GM21423 (cell line): Measurements from ENCODE around the gene SEMA6A.

Experiments
- ATAC-seq: cut with Tn5 transposase; IDR thresholded peaks from one replicate; pipeline ENCODE4 v1.9.1; 2021; ENCODE audit warnings: mild to moderate bottlenecking, moderate library complexity; ENCODE audit not compliant: unreplicated experiment

The SEMA6A gene

DNA sequence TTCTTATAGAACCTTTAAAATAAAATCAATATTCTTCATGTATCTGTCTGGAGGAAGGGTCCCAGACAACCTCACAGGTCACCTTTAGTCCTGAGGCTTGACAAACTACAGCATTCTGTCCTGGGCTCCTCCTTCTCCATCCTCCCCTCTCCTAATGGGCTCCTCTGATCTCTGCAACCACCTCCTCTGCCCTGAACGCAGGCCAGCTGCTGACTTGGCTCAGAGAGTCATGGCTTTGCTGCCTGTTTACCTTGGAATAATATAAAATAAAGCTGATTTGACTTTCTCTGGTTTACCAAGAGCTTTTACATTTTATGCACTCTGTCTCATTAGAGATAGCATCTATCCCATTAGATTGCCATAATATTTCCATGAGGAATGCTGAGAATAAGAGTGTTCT lies 159.4 kb downstream of the SEMA6A start:
- ATAC-seq: no peak

DNA sequence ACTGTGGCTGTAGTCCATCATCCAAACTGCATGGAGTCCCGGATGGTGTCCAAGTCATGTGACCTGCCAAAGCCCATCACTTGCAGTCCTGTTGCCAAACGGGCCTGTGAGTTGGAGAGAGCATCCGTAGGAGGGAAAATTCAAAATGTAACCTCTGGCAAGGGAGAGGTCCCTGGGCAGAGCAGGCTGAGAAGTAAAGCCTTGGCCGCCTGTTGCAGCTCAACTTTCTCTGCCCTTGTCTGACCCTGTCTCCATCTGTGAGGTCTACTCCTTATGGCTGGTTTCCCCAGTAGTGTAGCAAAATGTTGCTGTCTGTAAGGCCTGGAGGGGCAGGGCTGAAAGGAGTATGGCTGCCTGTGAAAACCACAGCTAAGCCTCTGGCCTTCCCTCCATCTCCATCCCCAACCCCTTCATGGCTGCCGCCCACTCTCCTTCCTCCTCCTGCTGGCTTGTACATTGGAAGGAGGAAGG lies 163.5 kb downstream of the SEMA6A start:
- no peak for ATAC-seq

DNA sequence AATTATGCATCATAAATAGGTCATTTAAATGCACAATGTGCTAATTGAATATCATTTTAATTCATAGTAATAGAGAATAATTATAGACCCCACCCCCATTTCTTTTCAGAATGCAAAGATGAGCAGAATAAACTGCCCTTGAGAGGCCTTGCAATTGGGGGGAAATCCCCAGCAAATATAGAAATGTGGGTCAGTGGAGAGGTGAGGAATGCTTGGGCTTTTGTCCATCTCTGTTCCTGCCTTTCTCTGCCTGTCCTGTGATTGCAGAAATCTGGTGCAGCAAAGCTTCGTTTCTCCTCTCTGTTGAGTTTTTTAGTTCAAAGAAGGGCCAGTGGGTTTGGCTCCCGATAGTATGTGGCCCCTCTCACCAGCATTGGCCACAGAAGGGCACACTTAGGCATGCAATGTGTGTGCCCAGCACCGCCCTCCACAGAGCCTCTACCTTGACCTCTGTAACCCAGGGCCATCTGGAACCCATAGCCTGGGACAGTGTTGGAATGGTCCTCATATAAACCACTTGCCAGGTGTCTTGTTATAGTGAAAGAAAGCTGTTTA lies 164.2 kb downstream of the SEMA6A start:
- no peak for ATAC-seq

DNA sequence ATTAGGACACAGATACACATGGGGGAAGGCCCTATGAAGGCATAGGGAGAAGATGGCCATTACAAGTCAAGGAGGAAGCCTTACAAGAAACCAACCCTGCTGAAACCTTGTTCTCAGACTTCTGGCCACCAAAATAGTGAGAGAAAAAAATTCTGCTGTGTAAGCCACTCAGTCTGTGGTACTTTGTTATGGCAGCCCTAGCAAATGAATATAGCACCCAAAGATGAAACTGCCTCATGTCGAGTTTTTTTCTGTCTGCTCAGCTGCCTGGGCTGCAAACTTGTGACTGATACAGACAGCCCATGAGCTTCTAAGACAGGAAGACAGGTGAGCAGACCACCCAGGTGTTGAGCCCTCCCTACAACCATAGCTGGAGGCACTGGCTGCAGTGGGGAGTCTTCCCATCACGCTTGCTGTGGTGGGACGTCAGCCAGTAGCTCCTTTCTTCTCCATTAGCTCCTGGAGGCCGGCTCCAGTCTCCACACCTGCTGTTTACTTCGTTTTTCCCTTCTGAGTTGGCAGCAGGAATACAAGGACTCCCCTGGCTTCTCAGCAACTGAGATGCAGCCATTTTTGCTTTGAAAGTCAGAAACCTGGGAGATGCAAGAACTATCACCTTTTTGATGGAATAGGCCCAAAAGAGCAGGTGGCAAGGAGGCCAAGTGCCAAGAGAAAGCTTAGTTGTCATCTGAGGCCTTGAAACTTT lies 164.9 kb downstream of the SEMA6A start:
- no peak for ATAC-seq

DNA sequence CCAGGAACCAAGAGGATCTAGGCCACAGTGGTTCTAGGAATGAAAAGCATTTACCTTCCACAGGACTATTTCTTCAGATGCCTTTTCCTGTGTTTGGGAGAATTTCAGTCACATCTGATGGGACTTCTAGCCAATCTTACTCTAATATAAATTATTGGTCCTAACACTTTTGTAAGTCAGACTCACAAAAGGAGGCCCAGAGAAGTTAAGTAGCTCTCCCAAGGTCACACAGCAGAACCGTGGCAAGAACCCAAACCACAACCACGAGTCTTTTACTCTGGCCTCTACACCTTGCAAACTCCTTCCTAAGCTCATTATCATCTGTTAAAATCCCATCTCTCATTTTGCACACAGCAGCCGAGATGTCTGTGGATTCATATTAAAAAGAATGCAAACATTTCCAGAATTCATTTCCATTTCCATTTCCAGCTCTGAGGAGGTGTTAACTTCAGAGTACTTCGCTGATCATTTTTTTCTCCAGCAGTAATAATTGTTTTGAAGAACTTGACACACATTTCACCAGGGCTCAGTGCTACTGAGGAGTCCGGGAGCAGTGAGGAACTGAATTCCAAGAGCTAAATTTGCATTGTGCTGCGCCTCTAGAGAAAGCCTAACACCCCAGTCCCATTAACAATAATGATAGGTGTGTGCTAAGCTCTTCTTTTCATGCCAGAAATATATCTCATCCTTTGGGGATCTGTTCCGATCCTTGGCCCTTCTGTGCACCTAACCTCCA lies 168.1 kb downstream of the SEMA6A start:
- ATAC-seq: no peak

DNA sequence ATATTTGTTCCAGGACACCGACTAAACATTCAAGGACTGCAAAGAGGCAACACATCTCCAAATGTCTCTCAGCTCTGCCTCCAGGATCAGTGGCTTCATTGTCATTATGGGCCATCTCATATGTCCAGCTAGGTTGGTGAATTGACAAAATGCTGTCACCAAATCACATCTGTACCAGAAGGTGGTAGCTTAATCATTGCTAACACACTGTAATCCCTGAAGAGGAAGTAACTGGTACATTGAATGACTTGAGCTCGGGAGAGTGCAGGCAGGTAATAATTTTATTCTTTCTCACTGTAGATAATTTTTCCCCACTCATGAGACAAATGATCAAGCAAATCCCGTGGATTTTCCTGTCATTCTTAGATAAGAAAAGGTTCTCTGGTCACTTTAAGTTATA lies 169.8 kb downstream of the SEMA6A start:
- no peak for ATAC-seq

DNA sequence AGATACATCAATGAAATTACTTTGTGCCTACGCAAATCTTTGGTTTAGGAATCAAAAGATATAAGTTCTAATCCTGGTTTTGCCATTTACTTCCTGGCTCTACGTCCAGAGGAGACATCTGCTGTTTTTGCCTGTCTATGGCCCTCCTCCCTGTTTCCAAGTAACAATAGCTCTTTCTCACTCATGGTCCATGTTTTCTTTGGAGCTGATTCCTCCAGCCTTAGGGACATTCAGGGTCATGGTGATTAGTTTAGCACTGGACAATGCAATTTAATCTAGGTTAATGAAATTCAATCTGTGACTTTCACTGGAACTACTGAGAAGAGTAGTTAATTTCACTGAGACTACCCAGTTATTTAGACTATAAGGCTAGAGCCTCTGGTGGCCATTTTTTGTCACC lies 170.6 kb downstream of the SEMA6A start:
- no peak for ATAC-seq

DNA sequence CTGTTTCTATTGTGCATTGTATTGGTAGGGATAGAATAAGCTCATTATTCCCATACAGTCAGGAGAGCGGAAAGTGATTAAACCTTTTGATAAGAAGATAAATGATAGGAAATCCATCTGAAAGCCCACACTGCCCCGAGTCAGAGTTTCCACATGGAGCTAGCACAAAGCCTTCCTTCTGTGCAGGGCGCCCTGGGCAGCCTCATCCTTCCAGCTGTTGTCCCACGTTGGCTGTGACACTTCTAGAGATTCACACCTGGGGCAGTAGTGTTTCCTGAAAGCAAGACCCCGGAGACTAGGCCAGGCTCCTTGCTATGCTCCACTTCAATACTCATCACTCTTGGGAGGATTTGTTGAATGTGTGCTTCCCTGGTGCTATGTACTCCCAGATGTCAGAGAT lies 172.4 kb downstream of the SEMA6A start:
- no peak for ATAC-seq

DNA sequence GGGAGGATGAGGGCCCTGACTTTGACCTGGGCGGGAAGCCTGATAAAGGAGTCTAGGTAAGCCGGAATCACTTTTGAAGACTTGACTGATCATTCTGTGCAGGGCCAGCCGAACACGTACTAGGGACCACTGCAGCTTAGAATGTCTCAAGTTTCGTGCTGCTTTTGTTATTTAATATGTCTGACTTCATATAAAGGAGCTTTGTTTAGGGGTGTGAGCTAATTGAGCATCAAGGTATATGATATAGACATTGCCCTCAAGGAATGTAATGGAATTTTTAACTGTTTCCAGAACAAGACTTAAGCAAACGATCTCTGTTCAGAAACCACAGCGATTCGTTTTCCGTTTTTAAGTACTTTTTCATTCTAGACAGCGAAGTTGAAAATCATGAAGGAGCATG lies 173.0 kb downstream of the SEMA6A start:
- no peak for ATAC-seq

DNA sequence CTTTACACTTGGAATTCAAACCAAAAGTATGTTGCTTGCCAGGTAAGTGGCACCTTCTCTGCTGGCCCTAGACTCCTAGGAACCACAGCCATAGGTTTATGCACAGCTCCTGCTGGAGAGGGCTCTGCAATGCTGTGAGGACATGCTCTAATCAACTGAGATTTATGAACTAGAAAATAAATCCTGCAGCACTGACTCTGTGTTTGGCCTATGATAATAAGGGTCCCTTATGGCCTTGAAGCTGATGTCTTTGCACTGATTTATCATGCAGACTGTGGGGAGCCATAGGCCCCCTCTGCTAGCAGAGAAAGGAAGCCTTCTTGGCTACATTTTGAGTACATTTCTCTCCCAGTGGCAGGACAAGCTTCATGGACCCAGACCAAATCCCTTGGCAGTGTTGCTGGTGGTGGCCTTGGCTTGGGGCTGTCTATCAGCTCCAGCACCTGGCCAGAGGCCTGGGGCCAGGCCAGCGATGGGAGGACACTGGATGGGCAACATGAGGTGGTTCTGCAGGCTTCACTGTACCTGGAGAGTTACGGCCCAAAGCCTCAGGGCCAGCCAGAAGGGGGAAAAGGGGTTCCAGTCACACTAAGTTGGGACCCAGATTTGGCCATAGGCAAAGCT lies 178.0 kb downstream of the SEMA6A start:
- ATAC-seq: no peak

DNA sequence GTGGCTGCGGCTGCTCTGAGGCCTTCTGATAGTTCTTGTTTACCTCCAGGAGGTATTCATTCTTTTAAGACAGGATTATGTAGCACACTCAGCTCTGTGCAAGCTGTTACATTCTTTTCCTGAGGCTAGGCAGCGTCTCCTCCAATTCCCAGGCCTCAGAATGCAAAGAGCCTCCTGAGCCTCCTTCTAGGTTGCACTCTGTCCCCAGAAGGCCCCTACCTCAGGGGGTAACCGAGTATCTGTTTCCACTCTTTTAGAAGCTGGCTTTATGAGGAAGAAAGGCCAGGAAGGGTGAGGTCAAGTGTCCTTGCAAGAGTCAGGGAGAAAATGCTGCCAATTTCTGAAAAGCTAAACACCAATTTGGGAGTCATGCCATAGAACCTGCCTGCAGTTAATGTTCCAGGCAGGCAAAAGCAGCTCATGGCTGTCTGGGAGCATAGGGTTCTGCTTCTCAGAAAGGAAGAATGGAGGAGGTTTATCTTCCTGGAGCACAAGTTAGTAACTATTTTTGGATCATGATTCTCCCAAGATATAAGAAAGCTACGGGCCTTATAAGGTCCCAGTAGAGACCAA lies 178.9 kb downstream of the SEMA6A start:
- no peak for ATAC-seq

DNA sequence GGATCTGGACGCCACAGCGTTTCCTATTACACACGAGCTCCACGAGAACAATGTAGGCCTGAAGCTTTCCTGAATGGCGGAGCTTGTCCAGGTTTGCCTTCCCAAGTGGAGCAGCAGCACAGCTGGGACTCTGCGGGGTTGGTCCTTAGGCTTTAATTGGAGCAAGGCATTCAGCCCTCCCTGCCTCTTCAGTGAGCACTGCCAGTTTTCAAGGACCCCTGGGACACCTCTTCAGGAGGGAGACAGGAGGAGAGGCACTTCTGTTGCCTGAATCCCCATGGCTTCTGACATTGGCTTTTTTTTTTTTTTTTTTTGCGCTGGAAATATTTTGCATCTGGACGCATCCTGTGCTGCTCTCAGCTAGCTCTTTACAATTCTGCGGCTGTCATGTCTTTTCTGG lies 179.4 kb downstream of the SEMA6A start:
- ATAC-seq: no peak

DNA sequence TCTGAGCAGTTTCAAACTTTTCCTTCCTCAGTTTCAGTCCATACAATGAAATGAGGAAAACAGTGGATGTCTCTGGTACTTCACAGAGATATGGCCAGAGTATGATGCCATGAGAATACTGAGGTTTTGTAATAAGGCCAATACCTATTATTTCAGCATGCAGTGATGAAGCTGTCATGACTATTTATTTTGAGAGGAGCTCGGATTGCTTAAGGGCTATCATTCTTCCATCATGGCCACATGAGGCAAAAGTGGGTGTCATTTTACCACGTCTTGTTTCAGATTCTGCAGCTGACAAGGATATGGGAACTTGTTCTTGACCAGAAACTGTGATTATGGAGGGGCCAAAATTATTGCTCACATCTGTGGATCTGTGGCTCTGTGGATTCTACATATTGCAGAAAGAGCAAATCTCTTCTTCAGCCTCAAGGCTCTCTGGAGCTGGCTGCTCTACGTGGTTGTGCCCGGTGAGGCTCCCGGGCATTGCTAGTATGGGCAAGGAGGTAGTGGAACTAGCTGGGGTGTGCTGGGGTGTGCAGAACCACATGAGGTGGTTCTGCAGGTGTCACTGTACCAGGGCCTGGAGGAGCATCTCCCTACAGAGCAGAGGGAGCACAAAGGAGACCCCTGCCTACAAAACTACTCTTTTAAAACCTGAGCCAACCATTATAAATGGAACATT lies 180.3 kb downstream of the SEMA6A start:
- no peak for ATAC-seq
